Measurements from ENCODE around the gene JAM3.

- TF ChIP-seq, protein P1, sequence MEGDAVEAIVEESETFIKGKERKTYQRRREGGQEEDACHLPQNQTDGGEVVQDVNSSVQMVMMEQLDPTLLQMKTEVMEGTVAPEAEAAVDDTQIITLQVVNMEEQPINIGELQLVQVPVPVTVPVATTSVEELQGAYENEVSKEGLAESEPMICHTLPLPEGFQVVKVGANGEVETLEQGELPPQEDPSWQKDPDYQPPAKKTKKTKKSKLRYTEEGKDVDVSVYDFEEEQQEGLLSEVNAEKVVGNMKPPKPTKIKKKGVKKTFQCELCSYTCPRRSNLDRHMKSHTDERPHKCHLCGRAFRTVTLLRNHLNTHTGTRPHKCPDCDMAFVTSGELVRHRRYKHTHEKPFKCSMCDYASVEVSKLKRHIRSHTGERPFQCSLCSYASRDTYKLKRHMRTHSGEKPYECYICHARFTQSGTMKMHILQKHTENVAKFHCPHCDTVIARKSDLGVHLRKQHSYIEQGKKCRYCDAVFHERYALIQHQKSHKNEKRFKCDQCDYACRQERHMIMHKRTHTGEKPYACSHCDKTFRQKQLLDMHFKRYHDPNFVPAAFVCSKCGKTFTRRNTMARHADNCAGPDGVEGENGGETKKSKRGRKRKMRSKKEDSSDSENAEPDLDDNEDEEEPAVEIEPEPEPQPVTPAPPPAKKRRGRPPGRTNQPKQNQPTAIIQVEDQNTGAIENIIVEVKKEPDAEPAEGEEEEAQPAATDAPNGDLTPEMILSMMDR (IDR thresholded peaks at IDR 0.05), result no peak
- no peak for TF ChIP-seq ZFX (IDR thresholded peaks at IDR 0.05; ENCODE audit: borderline replicate concordance)
These were observed 88.6 kb downstream of the JAM3 start for GRCh38 chr11:134157451-134157850.

All from 22Rv1 (cell line).